GM12801 (cell line): ENCODE measurements around the gene POMC.

Source experiments
- CTCF ChIP-seq: IDR thresholded peaks from one replicate; pipeline ENCODE4 v1.5.1; 2011; ENCODE audit warnings: control low read depth; ENCODE audit not compliant: insufficient read length; ENCODE audit errors: extremely low read depth

The POMC gene

GRCh38 chr2:25161055-25161781 is 7.2 kb downstream of the POMC start:
- no peak for TF ChIP-seq CTCF

GRCh38 chr2:25160376-25160775 is 8.0 kb downstream of the POMC start:
- TF ChIP-seq CTCF, result no peak

GRCh38 chr2:25159949-25160348 is 8.4 kb downstream of the POMC start:
- no peak for TF ChIP-seq CTCF

- TF ChIP-seq CTCF, result no peak
These were observed 10.1 kb downstream of the POMC start for GRCh38 chr2:25158096-25158852.

GRCh38 chr2:25155401-25155800 is 13.0 kb downstream of the POMC start:
- no peak for TF ChIP-seq CTCF

- no peak for TF ChIP-seq CTCF
These were observed 16.7 kb downstream of the POMC start for GRCh38 chr2:25151718-25152117.

GRCh38 chr2:25149646-25150045 is 18.7 kb downstream of the POMC start:
- no peak for TF ChIP-seq CTCF
